ENCODE results near the gene TNFSF12. TPM values are rescaled to one million over a fixed set of nuclear protein-coding genes. Genes with fewer than 3 reads are reported as not detected.

Gene TNFSF12
- total RNA-seq, 1 experiment from 2014 or later: not detected

- Mint-ChIP-seq H3K4me3 (ENCODE audit: unreplicated experiment) (no peak overlapping the region), H3K27ac (ENCODE audit: unreplicated experiment) (no peak overlapping the region), H3K4me1 (ENCODE audit: low read depth, unreplicated experiment) (no peaks in the 10 kb centered on the region), H3K9me3 (ENCODE audit: unreplicated experiment) (no peaks in the 10 kb centered on the region), H3K27me3 (ENCODE audit: insufficient read depth, unreplicated experiment) (no peaks in the 10 kb centered on the region), H3K36me3 (ENCODE audit: insufficient read depth, unreplicated experiment) (peaks cover 33% of the 10 kb centered on the region)
- intact Hi-C loops (cut with micrococcal nuclease; ENCODE audit: unreplicated experiment): loop anchor here (1.0 kb wide), 1 partner anchor 47 kb away; the partner anchor contains the start of gene SENP3
- Histone ChIP-seq H3K4me3 (ENCODE audit: low read depth, low read length) (no peak overlapping the region), H3K27me3 (replicated peaks; ENCODE audit: control insufficient read depth, insufficient read depth, low read length) (no peaks in the 10 kb centered on the region), H3K36me3 (ENCODE audit: control insufficient read depth, insufficient read depth, low read length) (no peaks in the 10 kb centered on the region), H3K9me3 (no peaks in the 10 kb centered on the region), H3K4me1 (no peaks in the 10 kb centered on the region)
- ChIA-PET POLR2A (no interaction called here), CTCF (interaction anchor here (0.7 to 0.9 kb wide), 2 partner anchors 47 to 77 kb away, joined by 3 to 5 read pairs; no protein-coding TSS in a partner anchor)
- DNase-seq: no peak
- TSS peak; percentile 66 for BruUV-seq (replicated peaks)
- TF ChIP-seq CTCF (IDR thresholded peaks at IDR 0.05; ENCODE audit: insufficient read depth in 1 of 2, low read depth in 1 of 2, low read length in 1 of 2, severe bottlenecking in 1 of 2, unreplicated experiment in 1 of 2): no peak
These were observed 34.9 kb upstream of the TNFSF12 start for GRCh38 chr17:7513850-7514419.

GRCh38 chr17:7515911-7516610 is 32.8 kb upstream of the TNFSF12 start:
- H3K27ac Mint-ChIP-seq (ENCODE audit: unreplicated experiment): no peak overlapping the region

GRCh38 chr17:7523033-7523432 is 25.8 kb upstream of the TNFSF12 start:
- ChIA-PET POLR2A (no interaction called here), CTCF (no interaction called here)
- no peaks in the 10 kb centered on the region for H3K27me3 ChIP-seq (replicated peaks; ENCODE audit: control insufficient read depth, insufficient read depth, low read length)
- Mint-ChIP-seq H3K9me3 (ENCODE audit: unreplicated experiment) (no peaks in the 10 kb centered on the region), H3K27ac (ENCODE audit: unreplicated experiment) (no peak overlapping the region), H3K4me3 (ENCODE audit: unreplicated experiment) (no peak overlapping the region), H3K27me3 (ENCODE audit: insufficient read depth, unreplicated experiment) (no peaks in the 10 kb centered on the region), H3K36me3 (ENCODE audit: insufficient read depth, unreplicated experiment) (no peaks in the 10 kb centered on the region), H3K4me1 (ENCODE audit: low read depth, unreplicated experiment) (no peaks in the 10 kb centered on the region)
- H3K4me1 ChIP-seq: no peaks in the 10 kb centered on the region
- BruUV-seq (replicated peaks): no TSS peak
- H3K9me3 ChIP-seq: no peaks in the 10 kb centered on the region
- intact Hi-C loops (cut with micrococcal nuclease; ENCODE audit: unreplicated experiment): no loop called here
- no peak overlapping the region for H3K4me3 ChIP-seq (ENCODE audit: low read depth, low read length)
- no peak for DNase-seq
- H3K36me3 ChIP-seq (ENCODE audit: control insufficient read depth, insufficient read depth, low read length): no peaks in the 10 kb centered on the region
- peak in 1 of 2 experiments; percentile 20 for TF ChIP-seq CTCF (IDR thresholded peaks at IDR 0.05; ENCODE audit: insufficient read depth in 1 of 2, low read depth in 1 of 2, low read length in 1 of 2, severe bottlenecking in 1 of 2, unreplicated experiment in 1 of 2)

More at GRCh38 chr17:7515911-7516610, 32.8 kb upstream of the TNFSF12 start:
- H3K4me3 ChIP-seq (ENCODE audit: low read depth, low read length): no peak overlapping the region
- no peaks in the 10 kb centered on the region for H3K27me3 ChIP-seq (replicated peaks; ENCODE audit: control insufficient read depth, insufficient read depth, low read length)
- no peaks in the 10 kb centered on the region for H3K9me3 Mint-ChIP-seq (ENCODE audit: unreplicated experiment)
- intact Hi-C loops (cut with micrococcal nuclease; ENCODE audit: unreplicated experiment): no loop called here
- H3K4me1 Mint-ChIP-seq (ENCODE audit: low read depth, unreplicated experiment): no peaks in the 10 kb centered on the region
- no peak for DNase-seq
- no peaks in the 10 kb centered on the region for H3K4me1 ChIP-seq
- TF ChIP-seq CTCF (IDR thresholded peaks at IDR 0.05; ENCODE audit: insufficient read depth in 1 of 2, low read depth in 1 of 2, low read length in 1 of 2, severe bottlenecking in 1 of 2, unreplicated experiment in 1 of 2): no peak
- ChIA-PET POLR2A (interaction anchor here (0.8 kb wide), 1 partner anchor 36 kb away, joined by 4 read pairs; the partner anchor contains the start of gene ZBTB4), CTCF (interaction anchor here (0.6 to 1.0 kb wide), 2 partner anchors 45 to 78 kb away, joined by 3 to 5 read pairs; partner anchors contain the start of gene SENP3)
- BruUV-seq (replicated peaks): no TSS peak
- H3K9me3 ChIP-seq: no peaks in the 10 kb centered on the region
- H3K27me3 Mint-ChIP-seq (ENCODE audit: insufficient read depth, unreplicated experiment): no peaks in the 10 kb centered on the region
- H3K4me3 Mint-ChIP-seq (ENCODE audit: unreplicated experiment): no peak overlapping the region
- H3K36me3 Mint-ChIP-seq (ENCODE audit: insufficient read depth, unreplicated experiment): peaks cover 14% of the 10 kb centered on the region
- no peaks in the 10 kb centered on the region for H3K36me3 ChIP-seq (ENCODE audit: control insufficient read depth, insufficient read depth, low read length)

Data from Caco-2 (cell line).